Measurements from ENCODE around the gene DCAF15. TPM values are rescaled to one million over a fixed set of nuclear protein-coding genes. Genes with fewer than 3 reads are reported as not detected.

DCAF15 gene
- total and polyA plus RNA-seq, 2 donors (not counting 3 experiments of a cell fraction or from before 2014, with no cell fraction given), result 41.9 to 42.4 TPM

DNA sequence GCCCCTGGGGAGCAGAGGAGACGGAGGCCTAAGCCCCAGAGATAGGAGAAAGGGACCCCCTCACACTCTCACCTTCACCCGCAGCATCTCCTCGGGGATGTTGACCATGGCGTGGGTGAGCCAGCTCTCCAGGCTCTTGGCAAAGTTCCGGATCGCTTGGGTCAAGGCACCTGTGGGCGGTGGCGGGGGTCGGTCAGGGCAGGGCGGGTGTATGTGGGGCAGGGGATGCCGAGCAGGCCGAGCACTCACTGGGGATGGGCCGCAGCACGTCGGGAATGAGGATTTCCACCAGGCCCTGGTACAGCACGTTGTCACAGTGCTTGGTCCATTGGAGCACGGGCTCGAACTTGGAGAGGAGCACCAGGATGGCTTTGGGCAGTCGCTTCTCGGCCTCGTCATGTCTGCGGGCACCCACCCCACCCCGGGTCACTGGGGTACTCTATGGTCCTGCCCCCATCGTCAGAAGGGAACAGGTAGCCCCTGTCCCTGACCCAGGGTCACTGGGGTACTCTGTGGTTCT is 13.1 kb downstream of the DCAF15 start:
- no peak for DNase-seq (ENCODE audit: low read depth, low spot score)
- H3K27ac ChIP-seq (ENCODE audit: insufficient read depth, low read depth, low read length), result no peak overlapping the region
- H3K9ac ChIP-seq (replicated peaks; ENCODE audit: extremely low read depth, insufficient read depth, low read length), result no peak overlapping the region
- intact Hi-C loops (cut with micrococcal nuclease) (no loop called here), dilution Hi-C loops (cut with MboI; ENCODE audit: extremely low pct_ligation_motif_present, low sequenced_read_pairs) (no loop called here)
- no peaks in the 10 kb centered on the region for H3K79me2 ChIP-seq (ENCODE audit: control insufficient read depth, insufficient read depth, low read length)
- peaks cover 2 to 31% of the 10 kb centered on the region in 2 experiments for H3K36me3 ChIP-seq (ENCODE audit: control insufficient read depth in 2 of 2, extremely low read depth in 1 of 2, insufficient read depth in 2 of 2, low read length in 2 of 2)
- TF ChIP-seq MYC (IDR thresholded peaks at IDR 0.05; ENCODE audit: low read depth, low read length), result no peak
- TF ChIP-seq, protein P1, sequence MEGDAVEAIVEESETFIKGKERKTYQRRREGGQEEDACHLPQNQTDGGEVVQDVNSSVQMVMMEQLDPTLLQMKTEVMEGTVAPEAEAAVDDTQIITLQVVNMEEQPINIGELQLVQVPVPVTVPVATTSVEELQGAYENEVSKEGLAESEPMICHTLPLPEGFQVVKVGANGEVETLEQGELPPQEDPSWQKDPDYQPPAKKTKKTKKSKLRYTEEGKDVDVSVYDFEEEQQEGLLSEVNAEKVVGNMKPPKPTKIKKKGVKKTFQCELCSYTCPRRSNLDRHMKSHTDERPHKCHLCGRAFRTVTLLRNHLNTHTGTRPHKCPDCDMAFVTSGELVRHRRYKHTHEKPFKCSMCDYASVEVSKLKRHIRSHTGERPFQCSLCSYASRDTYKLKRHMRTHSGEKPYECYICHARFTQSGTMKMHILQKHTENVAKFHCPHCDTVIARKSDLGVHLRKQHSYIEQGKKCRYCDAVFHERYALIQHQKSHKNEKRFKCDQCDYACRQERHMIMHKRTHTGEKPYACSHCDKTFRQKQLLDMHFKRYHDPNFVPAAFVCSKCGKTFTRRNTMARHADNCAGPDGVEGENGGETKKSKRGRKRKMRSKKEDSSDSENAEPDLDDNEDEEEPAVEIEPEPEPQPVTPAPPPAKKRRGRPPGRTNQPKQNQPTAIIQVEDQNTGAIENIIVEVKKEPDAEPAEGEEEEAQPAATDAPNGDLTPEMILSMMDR (IDR thresholded peaks at IDR 0.05; ENCODE audit: extremely low read depth in 1 of 2, insufficient read depth in 1 of 2, low read depth in 1 of 2, low read length in 2 of 2), result no peak
- H3K4me2 ChIP-seq (ENCODE audit: insufficient read depth, low read length), result no peak overlapping the region
- no peaks in the 10 kb centered on the region for H3K27me3 ChIP-seq (ENCODE audit: control insufficient read depth in 2 of 2, insufficient read depth in 2 of 2, low read length in 2 of 2)
- no peak overlapping the region for H2AFZ ChIP-seq (ENCODE audit: low read depth, low read length)
- CTCF ChIA-PET, result interaction anchor here (0.8 kb wide), 1 partner anchor 28 kb away, joined by 3 read pairs; no protein-coding TSS in a partner anchor
- no peaks in the 10 kb centered on the region for H3K9me1 ChIP-seq (replicated peaks; ENCODE audit: control insufficient read depth, extremely low read depth, insufficient read depth, low read length)
- FAIRE-seq, result no peak
- H4K20me1 ChIP-seq (replicated peaks; ENCODE audit: control insufficient read depth, extremely low read depth, insufficient read depth, low read length), result no peaks in the 10 kb centered on the region
- no peaks in the 10 kb centered on the region for H3K9me3 ChIP-seq (replicated peaks; ENCODE audit: control insufficient read depth, insufficient read depth, low read length)
- POLR2A ChIA-PET, result no interaction called here
- BruUV-seq (replicated peaks), result no TSS peak
- H3K4me3 ChIP-seq (replicated peaks in 1 of 3; ENCODE audit: insufficient read depth in 1 of 3, low read depth in 1 of 3, low read length in 3 of 3), result no peak overlapping the region
- no peaks in the 10 kb centered on the region for H3K4me1 ChIP-seq (ENCODE audit: control insufficient read depth, extremely low read depth, insufficient read depth, low read length)

DNA sequence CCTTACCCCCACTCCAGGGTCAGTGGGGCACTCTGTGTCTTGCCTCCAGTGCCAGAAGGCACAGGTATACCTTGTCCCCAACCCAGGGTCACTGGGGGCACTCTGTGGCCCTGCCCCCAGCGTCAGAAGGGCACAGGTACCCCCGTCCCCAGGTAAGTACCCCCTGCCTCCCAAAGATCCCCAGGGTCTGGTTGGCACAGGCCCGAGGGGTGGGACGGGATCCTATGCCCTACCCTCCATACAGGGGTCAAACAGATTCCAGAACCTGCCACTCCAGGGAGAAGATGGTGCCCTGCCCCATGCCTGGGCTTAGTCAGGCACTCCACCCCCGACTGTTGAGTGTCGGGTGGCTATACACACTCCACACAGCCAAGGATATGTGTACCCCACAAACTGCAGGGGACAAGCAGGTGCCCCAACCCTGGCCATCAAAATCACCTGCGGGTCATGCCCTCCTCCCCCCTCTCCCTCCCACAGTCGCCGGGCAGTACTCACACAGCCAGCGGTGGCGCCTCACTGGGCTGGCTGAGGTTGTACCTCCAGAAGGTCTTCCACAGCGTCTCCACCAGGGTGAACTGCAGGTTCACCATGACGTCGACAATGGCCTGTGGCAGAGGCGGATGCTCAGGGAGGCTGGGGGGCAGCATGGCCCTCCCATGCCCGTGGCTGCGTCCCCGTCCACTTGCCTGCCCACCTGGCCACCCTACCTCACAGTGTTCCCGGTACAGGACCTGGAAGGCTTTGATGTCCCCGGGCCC is 13.8 kb downstream of the DCAF15 start:
- Histone ChIP-seq H3K9me1 (replicated peaks; ENCODE audit: control insufficient read depth, extremely low read depth, insufficient read depth, low read length) (no peaks in the 10 kb centered on the region), H3K27ac (ENCODE audit: insufficient read depth, low read depth, low read length) (no peak overlapping the region), H2AFZ (ENCODE audit: low read depth, low read length) (no peak overlapping the region), H4K20me1 (replicated peaks; ENCODE audit: control insufficient read depth, extremely low read depth, insufficient read depth, low read length) (no peaks in the 10 kb centered on the region), H3K4me1 (ENCODE audit: control insufficient read depth, extremely low read depth, insufficient read depth, low read length) (no peaks in the 10 kb centered on the region), H3K79me2 (ENCODE audit: control insufficient read depth, insufficient read depth, low read length) (no peaks in the 10 kb centered on the region), H3K9me3 (replicated peaks; ENCODE audit: control insufficient read depth, insufficient read depth, low read length) (no peaks in the 10 kb centered on the region), H3K4me2 (ENCODE audit: insufficient read depth, low read length) (no peak overlapping the region), H3K27me3 (ENCODE audit: control insufficient read depth in 2 of 2, insufficient read depth in 2 of 2, low read length in 2 of 2) (no peaks in the 10 kb centered on the region), H3K4me3 (replicated peaks in 1 of 3; ENCODE audit: insufficient read depth in 1 of 3, low read depth in 1 of 3, low read length in 3 of 3) (no peak overlapping the region), H3K9ac (replicated peaks; ENCODE audit: extremely low read depth, insufficient read depth, low read length) (no peak overlapping the region), H3K36me3 (ENCODE audit: control insufficient read depth in 2 of 2, extremely low read depth in 1 of 2, insufficient read depth in 2 of 2, low read length in 2 of 2) (peaks cover 0 to 27% of the 10 kb centered on the region in 2 experiments)
- dilution Hi-C loops (cut with MboI; ENCODE audit: extremely low pct_ligation_motif_present, low sequenced_read_pairs) (no loop called here), intact Hi-C loops (cut with micrococcal nuclease) (no loop called here)
- ChIA-PET POLR2A (no interaction called here), CTCF (no interaction called here)
- no TSS peak for BruUV-seq (replicated peaks)
- FAIRE-seq (no peak), DNase-seq (ENCODE audit: low read depth, low spot score) (no peak)
- TF ChIP-seq MYC (IDR thresholded peaks at IDR 0.05; ENCODE audit: low read depth, low read length), result no peak
- TF ChIP-seq POLR2A (IDR thresholded peaks at IDR 0.05; ENCODE audit: low read depth, low read length), result no peak
- no peak for TF ChIP-seq EZH2 (IDR thresholded peaks at IDR 0.05; ENCODE audit: borderline replicate concordance, low read depth, low read length, severe bottlenecking)
- no peak for TF ChIP-seq POLR2AphosphoS5 (IDR thresholded peaks at IDR 0.05; ENCODE audit: insufficient read depth, low read depth, low read length)
- TF ChIP-seq, protein P1 (IDR thresholded peaks at IDR 0.05; ENCODE audit: extremely low read depth in 1 of 2, insufficient read depth in 1 of 2, low read depth in 1 of 2, low read length in 2 of 2), result no peak
- no peak for TF ChIP-seq GATA2 (IDR thresholded peaks at IDR 0.05; ENCODE audit: insufficient read depth, insufficient read length, low read depth, low read length)
- TF ChIP-seq FOS (IDR thresholded peaks at IDR 0.05; ENCODE audit: borderline replicate concordance, insufficient read depth, low read length), result no peak
- no peak for TF ChIP-seq JUN (IDR thresholded peaks at IDR 0.05; ENCODE audit: borderline replicate concordance, insufficient read depth, insufficient read length, low read depth)
- TF ChIP-seq, protein P2, sequence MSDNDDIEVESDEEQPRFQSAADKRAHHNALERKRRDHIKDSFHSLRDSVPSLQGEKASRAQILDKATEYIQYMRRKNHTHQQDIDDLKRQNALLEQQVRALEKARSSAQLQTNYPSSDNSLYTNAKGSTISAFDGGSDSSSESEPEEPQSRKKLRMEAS (IDR thresholded peaks at IDR 0.05; ENCODE audit: insufficient read depth, insufficient read length), result no peak
